ENCODE measurements around the gene TMA7. TPM values are rescaled to one million over a fixed set of nuclear protein-coding genes. Genes with fewer than 3 reads are reported as not detected.

The TMA7 gene
- total and polyA plus RNA-seq, 2 of the 13 experiments (the other 11 are each of a cell fraction or from before 2014, with no cell fraction given), result 100 to 486 TPM

- TF ChIP-seq ZNF205 (CRISPR knock-in tag; IDR thresholded peaks at IDR 0.05), result peak; percentile 74
- TF ChIP-seq ZNF3 (CRISPR knock-in tag; IDR thresholded peaks at IDR 0.05), result 0 out of 2 replicates have a peak, but pooled peaks have one; percentile 51
- TF ChIP-seq STAG1 (CRISPR knock-in tag; IDR thresholded peaks at IDR 0.05), result peak; percentile 22; the same call in 1 of the 2 replicates
- 0 out of 2 replicates have a peak, but pooled peaks have one; percentile 11 for TF ChIP-seq HMG20B (CRISPR knock-in tag; conservative IDR thresholded peaks at IDR 0.05)
- TF ChIP-seq ZNF331 (CRISPR knock-in tag; IDR thresholded peaks at IDR 0.05), result peak; percentile 39
- TF ChIP-seq SP5 (CRISPR knock-in tag; IDR thresholded peaks at IDR 0.05; ENCODE audit: borderline replicate concordance, low read depth), result peak; percentile 71
- peak; percentile 37 for TF ChIP-seq ZNF580 (CRISPR knock-in tag; IDR thresholded peaks at IDR 0.05; ENCODE audit: borderline replicate concordance, low read depth)
- peak; percentile 91 for TF ChIP-seq ATF7 (IDR thresholded peaks at IDR 0.05)
- TF ChIP-seq ATF7 (CRISPR knock-in tag; IDR thresholded peaks at IDR 0.05), result peak; percentile 87
These were observed 33.0 kb downstream of the TMA7 start (continued) for GRCh38 chr3:48472923-48473616.

- CTCF ChIA-PET (ENCODE audit: low intra/inter-chr PET ratio, low total read pairs), result no interaction called here
- H3K9me3 ChIP-seq (ENCODE audit: low read length), result no peaks in the 10 kb centered on the region
- POLR2A ChIA-PET, result interaction anchor here (0.9 to 3.2 kb wide), 41 partner anchors 9 to 660 kb away, joined by 3 to 41 read pairs (median 7); partner anchors contain the start of genes ATRIP, CCDC51, CDC25A and CELSR3
- 32% methylated on average over 5 of the region's 5 CpGs for WGBS (ENCODE audit: low lambda C conversion rate)
- no peaks in the 10 kb centered on the region; a peak in 1 of 5 replicates for H3K27me3 ChIP-seq (ENCODE audit: control insufficient read depth in 1 of 2, insufficient read depth in 2 of 2, low read length in 2 of 2)
- H3K9ac ChIP-seq (ENCODE audit: insufficient read depth, low read depth, low read length), result peak overlapping the region; percentile 80
- no peak for ATAC-seq
- H3K36me3 ChIP-seq (replicated peaks in 1 of 2; ENCODE audit: control insufficient read depth in 1 of 2, insufficient read depth in 2 of 2, low read length in 2 of 2), result peaks cover 2 to 7% of the 10 kb centered on the region in 2 experiments; a peak in 1 of 5 replicates
- intact Hi-C loops (cut with micrococcal nuclease; ENCODE audit: unreplicated experiment), result loop anchor here (2.0 kb wide), 2 partner anchors 33 to 83 kb away; partner anchors contain the start of gene PFKFB4
- no peak for FAIRE-seq
- no peak overlapping the region for H2AFZ ChIP-seq (ENCODE audit: low read length)
- DNase-seq (ENCODE audit: low spot score), result no peak
- peak overlapping the region; percentile 89 for H3K27ac ChIP-seq (ENCODE audit: extremely low read length, insufficient read depth, low read length)
- peaks cover 4% of the 10 kb centered on the region for H3K79me2 ChIP-seq (ENCODE audit: insufficient read depth, low read length)
- peaks cover 58% of the 10 kb centered on the region for H3K4me1 ChIP-seq (ENCODE audit: insufficient read depth, low read length)
- H3K4me3 ChIP-seq (replicated peaks in 1 of 3; ENCODE audit: insufficient read depth in 1 of 3, low read depth in 2 of 3, low read length in 3 of 3), result peak overlapping the region; percentile 1 to 83 (median 61); a peak in 5 of 6 replicates
- peak overlapping the region; percentile 95 for H3K4me2 ChIP-seq (ENCODE audit: low read depth, low read length)
- in situ Hi-C loops (cut with HindIII; ENCODE audit: extremely low pct_ligation_motif_present, low pct_unique_long_range_greater_than_20kb), result no loop called here
- H4K20me1 ChIP-seq (ENCODE audit: insufficient read depth, low read length), result no peaks in the 10 kb centered on the region
- BruUV-seq (replicated peaks), result TSS peak; percentile 73
- TF ChIP-seq ZBTB40 (IDR thresholded peaks at IDR 0.05), result no peak
- TF ChIP-seq ZBTB40 (CRISPR knock-in tag; IDR thresholded peaks at IDR 0.05), result no peak
- no peak for TF ChIP-seq SMARCC2 (IDR thresholded peaks at IDR 0.05)
- TF ChIP-seq DBP (CRISPR knock-in tag; IDR thresholded peaks at IDR 0.05; ENCODE audit: not compliant biosample characterization), result no peak
- no peak for TF ChIP-seq CREM (IDR thresholded peaks at IDR 0.05)
- TF ChIP-seq CREM (CRISPR knock-in tag; IDR thresholded peaks at IDR 0.05), result no peak
These were observed 33.5 kb downstream of the TMA7 start for GRCh38 chr3:48473617-48473952.
